NCI-H2029 treated with DMSO at 0.1 percent for 48 hours (cell line): Measurements from ENCODE around the gene C19orf67.
"Not testable (repeated sequence)": the region's sequence is repeated elsewhere in the genome, so short reads cannot be mapped to it uniquely, and the experiment has no call there.

Experiments used
- DNase-seq: peaks from one replicate; lab custom pipeline; 2025; lab: John Stamatoyannopoulos, UW

Gene C19orf67

GRCh38 chr19:14056069-14056666, 29.4 kb downstream of the C19orf67 start:
- DNase-seq = no peak

GRCh38 chr19:14055396-14055795, 30.2 kb downstream of the C19orf67 start:
- no peak for DNase-seq

GRCh38 chr19:14054721-14055120, 30.9 kb downstream of the C19orf67 start:
- DNase-seq = no peak

- DNase-seq = no peak
These were observed 31.5 kb downstream of the C19orf67 start for GRCh38 chr19:14054099-14054498.

GRCh38 chr19:14053500-14053899, 32.1 kb downstream of the C19orf67 start:
- DNase-seq = no peak

- no peak for DNase-seq
These were observed 32.6 kb downstream of the C19orf67 start for GRCh38 chr19:14053032-14053431.

GRCh38 chr19:14052470-14052869, 33.1 kb downstream of the C19orf67 start:
- DNase-seq = no peak

GRCh38 chr19:14051980-14052379, 33.6 kb downstream of the C19orf67 start:
- DNase-seq = no peak

GRCh38 chr19:14050961-14051360, 34.6 kb downstream of the C19orf67 start:
- DNase-seq = not testable (repeated sequence)

- no peak for DNase-seq
These were observed 35.1 kb downstream of the C19orf67 start for GRCh38 chr19:14050512-14050911.

- no peak for DNase-seq
These were observed 37.0 kb downstream of the C19orf67 start for GRCh38 chr19:14048443-14049153.

- DNase-seq = not testable (repeated sequence)
These were observed 37.7 kb downstream of the C19orf67 start for GRCh38 chr19:14047866-14048265.

GRCh38 chr19:14042659-14043608, 42.6 kb downstream of the C19orf67 start:
- not testable (repeated sequence) for DNase-seq

GRCh38 chr19:14039181-14039580, 46.4 kb downstream of the C19orf67 start:
- no peak for DNase-seq

GRCh38 chr19:14035706-14036105, 49.9 kb downstream of the C19orf67 start:
- no peak for DNase-seq

GRCh38 chr19:14035159-14035558, 50.4 kb downstream of the C19orf67 start:
- not testable (repeated sequence) for DNase-seq

- DNase-seq = no peak
These were observed 51.6 kb downstream of the C19orf67 start for GRCh38 chr19:14033946-14034345.

- no peak for DNase-seq
These were observed 53.7 kb downstream of the C19orf67 start, which contains the start of gene IL27RA for GRCh38 chr19:14031719-14032480. IL27RA (plus strand) TSS chr19:14031762; CDS start chr19:14031873, 111 bp downstream.
